NCI-H526 treated with DMSO at 0.1 percent for 48 hours (cell line): ENCODE data around the gene MAPK8.

Experiments used
- DNase-seq: peaks from one replicate; lab custom pipeline; 2025; lab: John Stamatoyannopoulos, UW

Gene MAPK8

GRCh38 chr10:48292616-48293015 is 13.9 kb upstream of the MAPK8 start:
- DNase-seq: no peak

- no peak for DNase-seq
Measured at GRCh38 chr10:48294431-48294830, 12.0 kb upstream of the MAPK8 start.

GRCh38 chr10:48296576-48297098 is 9.8 kb upstream of the MAPK8 start:
- no peak for DNase-seq

GRCh38 chr10:48299066-48299465 is 7.4 kb upstream of the MAPK8 start:
- no peak for DNase-seq

GRCh38 chr10:48299692-48300091 is 6.8 kb upstream of the MAPK8 start:
- DNase-seq: no peak

- no peak for DNase-seq
Measured at GRCh38 chr10:48300556-48300955, 5.9 kb upstream of the MAPK8 start.

GRCh38 chr10:48302515-48303476 is 3.7 kb upstream of the MAPK8 start:
- no peak for DNase-seq

GRCh38 chr10:48305905-48306264 is 592 bp upstream of the MAPK8 start:
- no peak for DNase-seq

GRCh38 chr10:48306870-48307710 is 613 bp downstream of the MAPK8 start:
- no peak for DNase-seq

- no peak for DNase-seq
Measured at GRCh38 chr10:48307711-48308018, 1.2 kb downstream of the MAPK8 start.

GRCh38 chr10:48309711-48310226 is 3.3 kb downstream of the MAPK8 start:
- no peak for DNase-seq

- no peak for DNase-seq
Measured at GRCh38 chr10:48314107-48314506, 7.6 kb downstream of the MAPK8 start.

- no peak for DNase-seq
Measured at GRCh38 chr10:48316236-48316635, 9.8 kb downstream of the MAPK8 start.

GRCh38 chr10:48317321-48317990 is 11.0 kb downstream of the MAPK8 start:
- DNase-seq: no peak

- no peak for DNase-seq
Measured at GRCh38 chr10:48322017-48322416, 15.5 kb downstream of the MAPK8 start.

- DNase-seq: no peak
Measured at GRCh38 chr10:48324580-48324979, 18.1 kb downstream of the MAPK8 start.

- DNase-seq: no peak
Measured at GRCh38 chr10:48330269-48330668, 23.8 kb downstream of the MAPK8 start.

GRCh38 chr10:48331436-48331835 is 25.0 kb downstream of the MAPK8 start:
- no peak for DNase-seq

- no peak for DNase-seq
Measured at GRCh38 chr10:48332166-48332870, 25.8 kb downstream of the MAPK8 start.

- DNase-seq: no peak
Measured at GRCh38 chr10:48332871-48333216, 26.4 kb downstream of the MAPK8 start.

GRCh38 chr10:48333856-48334255 is 27.4 kb downstream of the MAPK8 start:
- no peak for DNase-seq

GRCh38 chr10:48335788-48336187 is 29.3 kb downstream of the MAPK8 start:
- no peak for DNase-seq
